ENCODE results near the gene FBXO38. TPM values are rescaled to one million over a fixed set of nuclear protein-coding genes. Genes with fewer than 3 reads are reported as not detected.

Gene FBXO38
- total RNA-seq, 1 donor from 2014 or later, result 67.1 TPM

- no peak for TF ChIP-seq CTCF (IDR thresholded peaks at IDR 0.05)
- H3K9me3 ChIP-seq, result no peaks in the 10 kb centered on the region
- no peak for ATAC-seq
- H3K4me1 ChIP-seq, result peaks cover 31% of the 10 kb centered on the region
- no peak for DNase-seq
- no peak overlapping the region for H3K27ac ChIP-seq
- H3K36me3 ChIP-seq, result peaks cover 29% of the 10 kb centered on the region
- H3K27me3 ChIP-seq, result no peaks in the 10 kb centered on the region
- intact Hi-C loops (cut with DNase I), result no loop called here
- no peak overlapping the region for H3K4me3 ChIP-seq
These were observed 7.7 kb downstream of the FBXO38 start for GRCh38 chr5:148391422-148391821.

GRCh38 chr5:148393390-148393741, 9.6 kb downstream of the FBXO38 start:
- no peak overlapping the region for H3K4me3 ChIP-seq
- H3K27ac ChIP-seq, result no peak overlapping the region
- intact Hi-C loops (cut with DNase I), result no loop called here
- ATAC-seq, result no peak
- H3K4me1 ChIP-seq, result peaks cover 24% of the 10 kb centered on the region
- H3K27me3 ChIP-seq, result no peaks in the 10 kb centered on the region
- DNase-seq, result no peak
- no peaks in the 10 kb centered on the region for H3K9me3 ChIP-seq
- H3K36me3 ChIP-seq, result peaks cover 27% of the 10 kb centered on the region
- no peak for TF ChIP-seq CTCF (IDR thresholded peaks at IDR 0.05)

GRCh38 chr5:148394587-148395019, 10.8 kb downstream of the FBXO38 start:
- DNase-seq (no peak), ATAC-seq (no peak)
- intact Hi-C loops (cut with DNase I), result no loop called here
- TF ChIP-seq CTCF (IDR thresholded peaks at IDR 0.05), result no peak
- no peaks in the 10 kb centered on the region for H3K9me3 ChIP-seq
- peaks cover 39% of the 10 kb centered on the region for H3K36me3 ChIP-seq
- H3K4me1 ChIP-seq, result peaks cover 24% of the 10 kb centered on the region
- no peak overlapping the region for H3K27ac ChIP-seq
- no peaks in the 10 kb centered on the region for H3K27me3 ChIP-seq
- peak overlapping the region; percentile 5 for H3K4me3 ChIP-seq

- no peak for ATAC-seq
- intact Hi-C loops (cut with DNase I), result no loop called here
- Histone ChIP-seq H3K9me3 (no peaks in the 10 kb centered on the region), H3K4me3 (peak overlapping the region; percentile 5), H3K4me1 (peaks cover 24% of the 10 kb centered on the region), H3K27me3 (no peaks in the 10 kb centered on the region), H3K27ac (no peak overlapping the region), H3K36me3 (peaks cover 44% of the 10 kb centered on the region)
- no peak for DNase-seq
- TF ChIP-seq CTCF (IDR thresholded peaks at IDR 0.05), result no peak
These were observed 11.3 kb downstream of the FBXO38 start for GRCh38 chr5:148395031-148395430.

- peaks cover 67% of the 10 kb centered on the region for H3K36me3 ChIP-seq
- ATAC-seq, result peak; percentile 86
- peaks cover 45% of the 10 kb centered on the region for H3K4me1 ChIP-seq
- no peak overlapping the region for H3K4me3 ChIP-seq
- no peak for DNase-seq
- peak overlapping the region; percentile 55 for H3K27ac ChIP-seq
- intact Hi-C loops (cut with DNase I), result no loop called here
- no peaks in the 10 kb centered on the region for H3K9me3 ChIP-seq
- TF ChIP-seq CTCF (IDR thresholded peaks at IDR 0.05), result no peak
- H3K27me3 ChIP-seq, result no peaks in the 10 kb centered on the region
These were observed 14.3 kb downstream of the FBXO38 start for GRCh38 chr5:148397968-148398595.

GRCh38 chr5:148398698-148399121, 15.0 kb downstream of the FBXO38 start:
- Histone ChIP-seq H3K27ac (peak overlapping the region; percentile 55), H3K36me3 (peaks cover 73% of the 10 kb centered on the region), H3K27me3 (no peaks in the 10 kb centered on the region), H3K4me1 (peaks cover 46% of the 10 kb centered on the region), H3K9me3 (no peaks in the 10 kb centered on the region), H3K4me3 (no peak overlapping the region)
- TF ChIP-seq CTCF (IDR thresholded peaks at IDR 0.05), result no peak
- DNase-seq, result no peak
- intact Hi-C loops (cut with DNase I), result no loop called here
- ATAC-seq, result peak; percentile 44
